GM12878 (cell line): ENCODE results near the gene MEP1B. TPM values are rescaled to one million over a fixed set of nuclear protein-coding genes. Genes with fewer than 3 reads are reported as not detected.

Source experiments
- ATAC-seq: fragments of 200-7000 bp; cut with Tn5 transposase; 3 replicates; pipeline ENCODE4 v1.9.1; 2020; ENCODE audit warnings: mild to moderate bottlenecking, moderate library complexity
- BruUV-seq: library from RNA; stranded (reverse); fragments of 400-500 nt; replicated peaks from 2 replicates; lab custom pipeline; 2021; lab: Mats Ljungman, UMichigan
- CTCF ChIA-PET: fragments of 300-600 bp; sonication (Branson Sonifier 250); formaldehyde crosslinking; extraction: SDS; loops from one replicate; lab custom pipeline; 2021; ENCODE audit warnings: inconsistent platforms; lab: Yijun Ruan, JAX
- POLR2A ChIA-PET: fragments of 350-600 bp; formaldehyde crosslinking; extraction: SDS; loops from one replicate; lab custom pipeline; 2021; ENCODE audit warnings: inconsistent platforms; lab: Charles Lee
- RAD21 ChIA-PET: fragments of 300-600 bp; sonication (Branson Sonifier 250); formaldehyde crosslinking; loops from one replicate; lab custom pipeline; 2023; ENCODE audit warnings: antibody characterized with exemption; ENCODE audit not compliant: unreplicated experiment; lab: Charles Lee
- SMC1A ChIA-PET: fragments of 300-600 bp; sonication (Branson Sonifier 250); formaldehyde crosslinking; loops from one replicate; lab custom pipeline; 2023; ENCODE audit not compliant: unreplicated experiment, uncharacterized antibody; lab: Charles Lee
- DNase-seq: peaks from one replicate; pipeline ENCODE4 v3.0.0-alpha.2; 2011; ENCODE audit warnings: low read depth, low spot score
- FAIRE-seq: peaks from 3 replicates; lab custom pipeline; 2011; peaks lifted over from hg19 to GRCh38; lab: Jason Lieb, UNC
- H2AFZ ChIP-seq: 2 replicates; pipeline ENCODE4 v1.6.0; 2011; ENCODE audit warnings: low read depth, low read length, control low read depth; ENCODE audit not compliant: control insufficient read depth
- H3K27ac ChIP-seq: 2 replicates; pipeline ENCODE4 v1.5.1; 2011; ENCODE audit warnings: control low read depth; ENCODE audit not compliant: control insufficient read depth, insufficient read depth
- H3K27me3 ChIP-seq, 2 experiments: replicated peaks in 1 of 2; 2 replicates each; pipeline versions ENCODE4 v1.6.0 to v1.6.1; 2011; ENCODE audit warnings: low read length in 1 of 2; ENCODE audit not compliant: control insufficient read depth in 2 of 2, insufficient read depth in 2 of 2
- H3K36me3 ChIP-seq, 2 experiments: 2 replicates each; pipeline ENCODE4 v1.5.1; 2011; ENCODE audit warnings: low read length in 1 of 2; ENCODE audit not compliant: control insufficient read depth in 2 of 2, insufficient read depth in 2 of 2
- H3K4me1 ChIP-seq: 2 replicates; pipeline ENCODE4 v1.6.1; 2011; ENCODE audit warnings: mild to moderate bottlenecking, low read length, moderate library complexity, mixed read lengths; ENCODE audit not compliant: control insufficient read depth, insufficient read depth
- H3K4me2 ChIP-seq: 2 replicates; pipeline ENCODE4 v1.6.0; 2011; ENCODE audit warnings: control low read depth; ENCODE audit not compliant: control insufficient read depth, insufficient read depth
- H3K4me3 ChIP-seq: fragments of 200-600 bp; sonication (generic); 2 replicates; pipeline ENCODE4 v1.5.1; 2016
- H3K79me2 ChIP-seq: 2 replicates; pipeline ENCODE4 v1.6.0; 2011; ENCODE audit warnings: low read length; ENCODE audit not compliant: control insufficient read depth, insufficient read depth
- H3K9ac ChIP-seq: 2 replicates; pipeline ENCODE4 v1.8.0; 2011; ENCODE audit warnings: low read length, control low read depth, mixed read lengths; ENCODE audit not compliant: control insufficient read depth, insufficient read depth
- H3K9me3 ChIP-seq: replicated peaks from 3 replicates; pipeline ENCODE4 v1.5.1; 2011; ENCODE audit warnings: mild to moderate bottlenecking, low read length; ENCODE audit not compliant: control insufficient read depth, insufficient read depth
- H4K20me1 ChIP-seq: 2 replicates; pipeline ENCODE4 v1.6.0; 2011; ENCODE audit not compliant: control insufficient read depth, insufficient read depth
- BHLHE40 ChIP-seq, 2 experiments: fragments of 450-650 bp in 1 of 2; IDR thresholded peaks; 2 replicates each; pipeline ENCODE4 v1.6.1; 2011 to 2017; ENCODE audit warnings: low read depth in 2 of 2, borderline replicate concordance in 1 of 2, improper control_type of control experiment in 1 of 2, low read length in 1 of 2, mild to moderate bottlenecking in 1 of 2
- HDGF ChIP-seq: fragments of 450-650 bp; IDR thresholded peaks from 2 replicates; pipeline ENCODE4 v1.6.1; 2016; ENCODE audit warnings: antibody characterized with exemption
- YY1 ChIP-seq: IDR thresholded peaks from 2 replicates; pipeline ENCODE4 v1.6.1; 2011; ENCODE audit warnings: low read depth, mild to moderate bottlenecking, low read length
- WGBS: methylation state at CpG from one replicate; pipeline ENCODE4 v1.1.6; 2016; ENCODE audit warnings: low lambda C conversion rate; ENCODE audit not compliant: insufficient replicate concordance, insufficient coverage; ENCODE audit errors: missing lambda C conversion rate; 5-methylcytosine and 5-hydroxymethylcytosine counted together
- in situ Hi-C: fragments of 300-500 bp; cut with MboI; formaldehyde crosslinking; loops from 9 replicates; pipeline ENCODE4 v1.14.3; 2018; ENCODE audit warnings: mixed read lengths
- intact Hi-C: fragments of 100-400 bp; cut with micrococcal nuclease; formaldehyde crosslinking; loops from one replicate; pipeline ENCODE4 v1.14.2; 2022; ENCODE audit not compliant: unreplicated experiment
- polyA plus RNA-seq, 11 experiments: library from polyadenylated mRNA; depleted of rRNA in 4 of 11; unstranded in 6 of 11; stranded (reverse) in 5 of 11; fragments of >200 nt; fragmentation: Nextera tagmentation in 4 of 11; fragmentation: Illumina TruSeq in 1 of 11; extraction: Ambion mirVana in 4 of 11; extraction: Trizol in 1 of 11; gene quantifications; 1 replicate in 1 of 11; 2 replicates in 10 of 11; pipeline versions ENCODE4 v1.2.1 to v1.2.3, GENCODE V29; 2011 to 2016; ENCODE audit warnings: inconsistent platforms in 2 of 11, missing spikeins in 2 of 11, low read depth in 1 of 11
- total RNA-seq, 4 experiments: library from RNA; depleted of rRNA in 3 of 4; stranded (reverse); fragments of >200 nt in 3 of 4; fragmentation: Illumina TruSeq in 1 of 4; extraction: Trizol in 1 of 4; gene quantifications; 2 replicates each; pipeline versions ENCODE4 v1.2.1 to v1.2.3, GENCODE V29; 2013 to 2021
- TF ChIP-seq, protein P1 (sequence below): fragments of 450-650 bp; formaldehyde crosslinking; IDR thresholded peaks from 2 replicates; pipeline ENCODE4 v1.4.0; 2020; ENCODE audit warnings: mild to moderate bottlenecking, moderate library complexity
- TF ChIP-seq, protein P2 (sequence below): fragments of 450-650 bp; IDR thresholded peaks from 2 replicates; pipeline ENCODE4 v1.6.1; 2016; ENCODE audit warnings: mild to moderate bottlenecking

The MEP1B gene
- total and polyA plus RNA-seq, 10 of the 15 experiments (the other 5 are each of a cell fraction or from before 2014, with no cell fraction given) = 0.04 to 0.05 TPM; not detected in 8

DNA sequence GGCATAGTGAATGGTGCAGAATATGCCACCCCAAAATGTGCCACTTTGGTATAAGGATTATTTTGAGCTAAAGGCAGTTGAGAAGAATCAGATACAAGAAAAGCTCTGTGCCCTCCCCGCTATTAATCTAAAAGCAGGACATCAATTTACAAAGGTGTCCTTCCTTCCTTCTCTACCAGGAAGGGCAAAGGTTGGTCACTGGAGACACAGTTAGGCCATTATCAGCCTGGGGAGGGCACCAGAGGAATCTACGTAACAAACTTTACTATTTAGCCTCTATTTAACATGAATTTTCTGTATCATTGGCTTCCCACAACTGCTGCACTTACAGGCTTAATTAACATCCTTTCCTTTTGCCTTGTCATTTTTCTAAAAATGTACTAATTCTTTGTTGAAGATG lies 52.6 kb downstream of the MEP1B start:
- no peaks in the 10 kb centered on the region for H3K4me1 ChIP-seq
- ATAC-seq = no peak
- ChIA-PET RAD21 (no interaction called here), SMC1A (no interaction called here), CTCF (no interaction called here), POLR2A (interaction anchor here (0.5 kb wide), 1 partner anchor 692 kb away, joined by 5 read pairs; no protein-coding TSS in a partner anchor)
- no peak overlapping the region for H3K9ac ChIP-seq
- 15% methylated on average over 2 of the region's 2 CpGs for WGBS
- H3K27me3 ChIP-seq = peaks cover 2% of the 10 kb centered on the region in 2 experiments; a peak in 2 of 4 replicates
- intact Hi-C loops = no loop called here
- DNase-seq = no peak
- no peaks in the 10 kb centered on the region for H4K20me1 ChIP-seq
- no peaks in the 10 kb centered on the region for H3K79me2 ChIP-seq
- BruUV-seq = no TSS peak
- no peak overlapping the region for H2AFZ ChIP-seq
- in situ Hi-C loops = no loop called here
- no peak for FAIRE-seq
- no peak for TF ChIP-seq BHLHE40 (IDR thresholded peaks at IDR 0.05; ENCODE audit: borderline replicate concordance in 1 of 2, low read depth in 2 of 2, low read length in 1 of 2)
- TF ChIP-seq YY1 = no peak
- TF ChIP-seq, protein P1, sequence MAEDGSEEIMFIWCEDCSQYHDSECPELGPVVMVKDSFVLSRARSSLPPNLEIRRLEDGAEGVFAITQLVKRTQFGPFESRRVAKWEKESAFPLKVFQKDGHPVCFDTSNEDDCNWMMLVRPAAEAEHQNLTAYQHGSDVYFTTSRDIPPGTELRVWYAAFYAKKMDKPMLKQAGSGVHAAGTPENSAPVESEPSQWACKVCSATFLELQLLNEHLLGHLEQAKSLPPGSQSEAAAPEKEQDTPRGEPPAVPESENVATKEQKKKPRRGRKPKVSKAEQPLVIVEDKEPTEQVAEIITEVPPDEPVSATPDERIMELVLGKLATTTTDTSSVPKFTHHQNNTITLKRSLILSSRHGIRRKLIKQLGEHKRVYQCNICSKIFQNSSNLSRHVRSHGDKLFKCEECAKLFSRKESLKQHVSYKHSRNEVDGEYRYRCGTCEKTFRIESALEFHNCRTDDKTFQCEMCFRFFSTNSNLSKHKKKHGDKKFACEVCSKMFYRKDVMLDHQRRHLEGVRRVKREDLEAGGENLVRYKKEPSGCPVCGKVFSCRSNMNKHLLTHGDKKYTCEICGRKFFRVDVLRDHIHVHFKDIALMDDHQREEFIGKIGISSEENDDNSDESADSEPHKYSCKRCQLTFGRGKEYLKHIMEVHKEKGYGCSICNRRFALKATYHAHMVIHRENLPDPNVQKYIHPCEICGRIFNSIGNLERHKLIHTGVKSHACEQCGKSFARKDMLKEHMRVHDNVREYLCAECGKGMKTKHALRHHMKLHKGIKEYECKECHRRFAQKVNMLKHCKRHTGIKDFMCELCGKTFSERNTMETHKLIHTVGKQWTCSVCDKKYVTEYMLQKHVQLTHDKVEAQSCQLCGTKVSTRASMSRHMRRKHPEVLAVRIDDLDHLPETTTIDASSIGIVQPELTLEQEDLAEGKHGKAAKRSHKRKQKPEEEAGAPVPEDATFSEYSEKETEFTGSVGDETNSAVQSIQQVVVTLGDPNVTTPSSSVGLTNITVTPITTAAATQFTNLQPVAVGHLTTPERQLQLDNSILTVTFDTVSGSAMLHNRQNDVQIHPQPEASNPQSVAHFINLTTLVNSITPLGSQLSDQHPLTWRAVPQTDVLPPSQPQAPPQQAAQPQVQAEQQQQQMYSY (CRISPR knock-in tag) = no peak
- TF ChIP-seq, protein P2, sequence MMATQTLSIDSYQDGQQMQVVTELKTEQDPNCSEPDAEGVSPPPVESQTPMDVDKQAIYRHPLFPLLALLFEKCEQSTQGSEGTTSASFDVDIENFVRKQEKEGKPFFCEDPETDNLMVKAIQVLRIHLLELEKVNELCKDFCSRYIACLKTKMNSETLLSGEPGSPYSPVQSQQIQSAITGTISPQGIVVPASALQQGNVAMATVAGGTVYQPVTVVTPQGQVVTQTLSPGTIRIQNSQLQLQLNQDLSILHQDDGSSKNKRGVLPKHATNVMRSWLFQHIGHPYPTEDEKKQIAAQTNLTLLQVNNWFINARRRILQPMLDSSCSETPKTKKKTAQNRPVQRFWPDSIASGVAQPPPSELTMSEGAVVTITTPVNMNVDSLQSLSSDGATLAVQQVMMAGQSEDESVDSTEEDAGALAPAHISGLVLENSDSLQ = no peak
- no peak for TF ChIP-seq HDGF
- H3K4me2 ChIP-seq = no peak overlapping the region
- no peaks in the 10 kb centered on the region for H3K9me3 ChIP-seq
- no peak overlapping the region for H3K4me3 ChIP-seq
- H3K27ac ChIP-seq = no peak overlapping the region
- H3K36me3 ChIP-seq = no peaks in the 10 kb centered on the region
